Choroid plexus epithelial cell (primary cell): ENCODE results near the gene TUBE1.

Experiments used
- DNase-seq: peaks from one replicate; pipeline ENCODE4 v3.0.0-alpha.2; 2010; ENCODE audit warnings: low read depth
- H3K4me3 ChIP-seq: 2 replicates; pipeline ENCODE4 v1.5.1; 2011; ENCODE audit warnings: low read depth, mild to moderate bottlenecking, control low read depth, low read length, moderate library complexity
- TF ChIP-seq, protein P1 (sequence below): conservative IDR thresholded peaks from 2 replicates; pipeline ENCODE4 v1.5.1; 2011; ENCODE audit warnings: low read depth, mild to moderate bottlenecking, control low read depth, inconsistent platforms, low read length, moderate library complexity

The TUBE1 gene

DNA sequence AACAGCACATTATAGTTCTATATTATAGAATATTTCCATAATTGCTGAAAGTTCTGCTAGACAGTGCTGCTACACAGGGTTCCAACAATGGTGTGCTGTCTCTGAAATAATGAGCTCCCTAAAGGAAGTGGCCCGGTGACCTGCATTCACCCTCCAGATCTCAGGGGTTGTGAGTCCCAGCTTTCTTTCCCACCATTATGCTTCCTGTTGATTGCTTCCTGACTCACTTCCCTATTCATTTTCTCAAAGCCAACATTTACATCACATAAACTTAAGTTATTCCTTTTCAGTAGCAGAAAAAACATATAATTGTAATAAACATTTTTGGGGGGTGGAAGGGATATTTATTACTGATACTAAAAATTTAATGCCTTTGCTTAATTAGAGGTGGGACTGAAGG is 46.3 kb downstream of the TUBE1 start:
- no peak for DNase-seq
- TF ChIP-seq, protein P1, sequence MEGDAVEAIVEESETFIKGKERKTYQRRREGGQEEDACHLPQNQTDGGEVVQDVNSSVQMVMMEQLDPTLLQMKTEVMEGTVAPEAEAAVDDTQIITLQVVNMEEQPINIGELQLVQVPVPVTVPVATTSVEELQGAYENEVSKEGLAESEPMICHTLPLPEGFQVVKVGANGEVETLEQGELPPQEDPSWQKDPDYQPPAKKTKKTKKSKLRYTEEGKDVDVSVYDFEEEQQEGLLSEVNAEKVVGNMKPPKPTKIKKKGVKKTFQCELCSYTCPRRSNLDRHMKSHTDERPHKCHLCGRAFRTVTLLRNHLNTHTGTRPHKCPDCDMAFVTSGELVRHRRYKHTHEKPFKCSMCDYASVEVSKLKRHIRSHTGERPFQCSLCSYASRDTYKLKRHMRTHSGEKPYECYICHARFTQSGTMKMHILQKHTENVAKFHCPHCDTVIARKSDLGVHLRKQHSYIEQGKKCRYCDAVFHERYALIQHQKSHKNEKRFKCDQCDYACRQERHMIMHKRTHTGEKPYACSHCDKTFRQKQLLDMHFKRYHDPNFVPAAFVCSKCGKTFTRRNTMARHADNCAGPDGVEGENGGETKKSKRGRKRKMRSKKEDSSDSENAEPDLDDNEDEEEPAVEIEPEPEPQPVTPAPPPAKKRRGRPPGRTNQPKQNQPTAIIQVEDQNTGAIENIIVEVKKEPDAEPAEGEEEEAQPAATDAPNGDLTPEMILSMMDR, result no peak
- H3K4me3 ChIP-seq, result no peak overlapping the region

DNA sequence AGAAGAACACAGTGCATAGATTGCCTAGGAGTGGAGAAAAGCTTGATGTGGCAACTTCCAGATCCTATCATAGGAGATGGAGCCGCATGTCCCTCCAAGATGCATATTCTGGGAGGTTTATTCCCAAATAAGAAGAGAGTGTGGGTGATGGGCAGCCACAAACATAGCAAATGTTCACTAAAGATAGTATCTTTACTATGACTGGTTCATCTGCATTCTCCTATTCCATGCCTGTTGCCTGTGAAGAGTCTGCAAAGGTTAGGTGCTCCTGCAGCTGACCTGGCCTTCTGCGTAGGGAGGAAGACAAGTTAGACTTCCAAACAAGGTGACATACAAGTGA is 47.9 kb downstream of the TUBE1 start:
- H3K4me3 ChIP-seq, result no peak overlapping the region
- DNase-seq, result no peak
- TF ChIP-seq, protein P1, result no peak

DNA sequence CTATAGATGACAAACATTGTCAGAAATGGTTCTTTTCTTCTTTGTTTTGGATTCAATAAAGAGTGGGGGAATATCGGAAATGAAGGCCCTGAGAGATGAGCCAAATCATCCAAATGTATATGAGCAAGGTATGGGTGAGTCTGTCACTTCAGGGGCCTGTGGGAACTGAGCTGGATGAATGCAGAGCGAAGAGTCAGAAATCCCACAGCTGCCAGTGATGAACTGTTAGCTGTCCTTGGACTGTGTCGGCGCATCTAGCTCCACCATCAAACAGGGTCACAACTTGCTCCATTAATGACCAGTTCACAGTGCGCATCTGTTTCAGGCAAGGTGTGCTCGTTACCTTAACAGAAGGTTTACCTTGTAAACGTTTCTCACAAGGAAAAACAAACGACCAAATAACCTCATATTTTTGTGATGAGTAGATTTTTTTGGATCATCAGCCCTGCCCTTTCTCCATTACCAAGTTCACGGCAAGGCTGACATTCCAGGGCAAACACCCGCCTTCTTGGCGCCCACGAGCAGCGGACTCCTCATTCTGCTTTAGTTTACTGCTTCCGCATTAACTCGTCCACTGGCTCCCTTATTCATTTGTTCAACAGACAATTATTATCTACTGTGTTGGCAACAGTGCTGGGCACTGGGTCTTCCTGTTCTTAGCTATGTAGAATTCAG is 48.4 kb downstream of the TUBE1 start:
- H3K4me3 ChIP-seq, result no peak overlapping the region
- TF ChIP-seq, protein P1, result no peak
- no peak for DNase-seq

DNA sequence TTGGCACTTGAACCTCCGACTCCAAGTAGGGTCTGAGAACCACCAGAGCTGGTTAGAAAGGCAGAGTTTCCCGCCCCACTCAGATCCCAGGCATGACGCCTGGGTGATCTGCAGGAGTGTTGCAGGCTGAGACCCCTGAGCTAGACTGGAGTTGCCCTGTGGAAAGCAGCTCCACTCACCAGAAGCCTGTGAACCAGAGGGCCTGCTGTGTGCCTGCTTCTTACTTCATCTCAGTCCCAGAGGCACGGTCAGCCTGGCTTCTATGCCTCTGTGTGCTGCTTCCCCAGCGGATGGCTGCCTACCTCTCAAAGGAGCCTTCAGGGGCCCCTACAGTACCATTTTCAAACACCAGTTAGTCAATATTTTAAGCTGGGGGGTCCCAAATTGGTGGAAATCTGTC is 49.0 kb downstream of the TUBE1 start:
- TF ChIP-seq, protein P1, result no peak
- no peak overlapping the region for H3K4me3 ChIP-seq
- DNase-seq, result peak; percentile 53

DNA sequence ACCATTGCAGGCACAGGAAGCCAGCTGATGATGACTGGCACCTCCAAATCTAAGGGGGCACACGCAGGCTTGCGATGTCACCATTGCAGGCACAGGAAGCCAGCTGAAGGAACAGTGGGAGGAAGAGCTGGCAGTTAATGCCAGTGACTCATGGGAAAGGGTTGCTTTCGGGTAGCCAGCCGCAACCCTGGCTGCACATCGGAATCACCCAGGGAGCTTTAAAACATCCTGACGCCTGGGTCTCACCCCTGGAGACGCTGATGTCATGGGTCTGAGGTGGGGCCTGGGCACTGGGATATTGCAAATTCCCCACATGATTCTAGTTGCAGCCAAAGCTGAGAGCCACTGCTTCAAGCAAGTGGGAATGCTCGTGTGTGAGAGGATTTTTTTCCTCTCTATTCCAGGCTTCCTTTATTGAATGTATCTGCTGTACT is 49.5 kb downstream of the TUBE1 start:
- H3K4me3 ChIP-seq, result no peak overlapping the region
- DNase-seq, result peak; percentile 91
- TF ChIP-seq, protein P1, result no peak

DNA sequence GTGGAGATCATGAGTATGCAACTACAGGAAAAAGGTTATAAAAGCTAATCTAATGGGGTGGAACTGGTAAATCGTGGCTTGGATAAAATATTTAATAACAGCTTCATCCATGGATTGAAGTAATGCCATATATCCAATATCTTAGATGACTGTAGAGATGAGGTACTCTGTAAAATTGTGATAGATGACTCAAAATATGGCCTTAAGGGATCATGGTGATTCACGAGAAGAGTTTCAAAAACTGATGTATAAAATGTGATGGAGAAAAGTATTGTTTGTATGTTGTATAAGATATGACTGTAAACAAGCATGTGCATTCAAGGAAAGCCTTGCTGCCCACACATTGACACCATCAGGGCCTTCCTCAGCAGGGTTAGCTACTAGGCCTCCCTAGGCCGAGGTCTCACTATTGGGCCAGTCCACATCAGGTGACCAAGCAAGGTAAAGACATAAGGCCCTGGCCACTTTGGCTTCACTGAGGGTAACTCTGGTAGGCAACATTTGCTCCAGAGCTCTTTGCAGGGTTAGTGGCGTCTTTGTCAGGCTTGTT is 51.1 kb downstream of the TUBE1 start:
- TF ChIP-seq, protein P1, result no peak
- DNase-seq, result no peak
- no peak overlapping the region for H3K4me3 ChIP-seq

DNA sequence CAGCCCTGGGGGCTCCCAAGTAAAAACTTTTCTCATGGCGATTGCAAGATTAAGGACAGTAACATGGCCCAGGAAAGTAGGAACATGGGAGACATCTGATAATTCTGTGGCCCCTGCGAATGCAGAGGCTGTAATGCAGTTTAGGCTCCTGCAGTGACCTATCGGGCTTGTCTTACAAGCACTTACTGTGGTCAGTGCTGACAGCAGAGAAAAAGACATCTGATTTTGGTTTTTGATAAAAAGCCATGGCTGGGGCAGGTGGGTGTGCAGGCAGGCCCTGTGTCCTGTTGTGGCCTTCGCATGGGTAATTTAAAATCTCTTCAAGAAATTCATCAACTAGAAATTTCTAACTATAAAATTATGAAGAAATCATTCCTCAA is 52.7 kb downstream of the TUBE1 start:
- DNase-seq, result no peak
- no peak overlapping the region for H3K4me3 ChIP-seq
- TF ChIP-seq, protein P1, result no peak
